ENCODE results near the gene DOCK9.
"Not testable (repeated sequence)": the region's sequence is repeated elsewhere in the genome, so short reads cannot be mapped to it uniquely, and the experiment has no call there.

DOCK9 gene

DNA sequence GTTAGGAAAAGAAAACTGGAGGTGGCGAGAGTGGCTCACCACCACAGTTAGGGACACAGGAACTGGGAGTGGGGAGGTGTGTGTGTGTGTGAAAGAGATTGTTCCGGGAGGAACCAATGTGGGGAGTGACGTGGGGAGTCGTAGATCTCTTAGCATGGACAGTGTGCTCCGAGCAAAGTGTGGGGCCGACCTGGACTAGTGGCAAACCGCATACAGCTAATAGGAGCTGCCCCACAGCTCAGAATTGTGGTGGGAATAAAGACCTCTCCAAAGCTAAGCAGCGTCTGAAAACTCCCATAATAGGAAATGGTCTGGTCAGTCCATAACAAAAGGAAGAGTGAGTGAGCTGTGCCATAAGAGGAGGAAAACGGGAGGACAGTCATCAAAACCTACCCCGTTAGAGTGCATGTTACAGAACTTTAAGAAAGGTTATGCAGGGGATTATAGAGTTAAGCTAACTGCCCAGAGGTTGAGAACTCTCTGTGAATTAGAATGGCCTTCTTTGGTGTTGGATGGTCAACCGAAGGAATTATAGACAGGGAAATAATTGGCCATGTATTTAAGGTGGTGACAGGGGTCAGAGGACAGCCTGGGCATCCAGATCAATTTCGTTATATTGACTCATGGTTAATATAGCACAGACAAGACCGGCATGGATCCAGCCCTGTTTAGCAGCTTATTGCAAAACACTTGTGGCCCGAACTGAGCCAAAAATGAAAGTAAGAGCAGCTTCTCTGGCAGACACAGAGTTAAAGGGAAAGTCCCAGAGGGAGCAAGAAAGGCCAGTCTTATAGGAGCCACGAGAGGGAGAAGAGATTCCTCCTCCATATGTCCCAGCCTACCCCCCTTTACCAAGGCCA, 216.5 kb downstream of the DOCK9 start:
- no peak for DNase-seq

- DNase-seq = no peak
These were observed 222.1 kb downstream of the DOCK9 start for GRCh38 chr13:98755729-98756128.

DNA sequence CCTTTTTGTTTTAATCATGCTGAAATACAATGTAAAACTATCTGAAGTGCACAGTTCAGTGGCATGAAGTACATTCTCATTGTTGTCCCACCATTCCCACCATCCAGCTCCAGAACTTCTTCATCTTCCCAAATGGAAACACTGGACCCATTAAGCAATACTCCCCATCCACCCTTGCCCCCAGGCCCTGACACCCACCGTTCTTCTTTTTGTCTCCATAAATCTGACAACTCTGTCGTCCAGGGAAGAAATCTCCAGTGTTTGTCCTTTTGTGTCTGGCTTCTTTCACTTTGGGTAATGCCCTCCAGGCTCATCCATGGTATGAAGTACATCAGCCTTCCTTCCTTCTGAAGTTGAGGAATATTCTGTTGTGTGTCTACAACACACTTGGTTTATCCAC, 222.7 kb downstream of the DOCK9 start:
- DNase-seq = no peak

- not testable (repeated sequence) for DNase-seq
These were observed 223.4 kb downstream of the DOCK9 start for GRCh38 chr13:98754468-98754867.

GRCh38 chr13:98752467-98753290, 225.2 kb downstream of the DOCK9 start, which contains the start of gene SLC15A1:
TSS of gene SLC15A1 (minus strand) at chr13:98752672. CDS start at chr13:98752598, 74 bp downstream.
- no peak for DNase-seq

GRCh38 chr13:98751861-98752466, 225.9 kb downstream of the DOCK9 start:
- DNase-seq = no peak

DNA sequence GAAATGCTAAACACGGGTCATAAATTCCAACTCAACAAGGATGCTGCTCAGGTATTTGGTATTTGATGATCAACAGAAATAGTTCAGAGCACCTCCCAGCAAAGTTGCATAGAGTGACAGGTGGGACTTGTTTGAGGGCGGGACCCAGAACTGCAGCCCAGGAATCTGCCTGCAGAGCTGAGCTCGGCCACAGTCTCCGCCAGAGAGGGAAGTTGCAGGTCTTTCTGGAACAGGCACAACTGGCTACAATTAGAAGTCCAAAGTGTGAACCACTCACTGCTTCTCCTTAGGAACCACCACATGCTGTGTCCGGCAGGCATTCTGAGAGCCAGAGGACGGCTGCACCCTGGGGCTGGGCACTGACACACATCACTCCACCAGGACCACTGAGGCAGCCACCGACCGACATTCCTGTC, 226.5 kb downstream of the DOCK9 start:
- DNase-seq = no peak

DNA sequence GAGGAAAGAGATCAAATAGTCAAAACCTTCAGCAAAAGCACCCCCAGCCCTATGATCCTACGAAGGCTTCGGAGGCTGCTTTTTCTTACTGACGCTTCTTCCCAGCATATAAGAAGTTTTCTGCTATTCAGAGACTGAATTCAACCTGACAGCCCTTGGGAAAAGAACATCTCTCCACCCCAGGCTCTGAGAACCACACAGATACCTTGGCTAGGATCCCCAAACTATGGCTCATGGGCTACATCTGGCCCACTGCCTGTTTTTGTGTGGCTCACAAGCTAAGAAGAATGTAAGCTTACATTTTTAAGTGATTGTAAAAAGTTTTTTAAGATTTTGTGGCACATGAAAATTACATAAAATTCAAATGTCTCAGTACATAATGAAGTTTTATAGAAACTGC, 228.4 kb downstream of the DOCK9 start:
- DNase-seq = no peak

DNA sequence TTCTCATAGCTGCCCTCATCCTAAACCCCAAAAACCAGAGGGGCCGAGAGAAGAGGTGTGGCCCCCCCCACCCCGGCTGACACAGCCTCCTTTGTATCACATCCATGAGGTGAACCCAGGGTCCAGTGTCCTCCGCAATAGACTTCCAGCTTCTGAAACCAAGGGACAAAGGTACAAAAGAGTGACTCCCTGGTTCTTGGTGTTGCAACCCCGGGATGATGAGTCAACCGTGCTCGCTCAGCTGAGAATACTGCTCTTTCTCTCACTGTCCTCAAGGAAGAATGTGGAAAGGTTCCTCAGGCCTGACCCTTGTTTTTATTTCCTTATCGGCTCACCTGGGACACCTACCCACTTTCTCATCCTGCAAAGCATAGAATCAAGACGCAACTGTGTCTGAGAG, 230.9 kb downstream of the DOCK9 start:
- DNase-seq = no peak
